ENCODE results near the gene DLGAP4.

Gene DLGAP4

GRCh38 chr20:36334281-36335205 lies 28.4 kb downstream of the DLGAP4 start:
- no peak for DNase-seq

- no peak for DNase-seq
Measured at GRCh38 chr20:36335206-36335870, 29.2 kb downstream of the DLGAP4 start.

GRCh38 chr20:36336204-36336603 lies 30.1 kb downstream of the DLGAP4 start:
- DNase-seq: no peak

- DNase-seq: no peak
Measured at GRCh38 chr20:36336954-36337704, 31.0 kb downstream of the DLGAP4 start.

GRCh38 chr20:36337886-36338285 lies 31.7 kb downstream of the DLGAP4 start:
- DNase-seq: no peak

GRCh38 chr20:36339646-36340592 lies 33.8 kb downstream of the DLGAP4 start:
- DNase-seq: no peak

GRCh38 chr20:36340593-36340990 lies 34.5 kb downstream of the DLGAP4 start:
- no peak for DNase-seq

- DNase-seq: no peak
Measured at GRCh38 chr20:36341331-36342020, 35.3 kb downstream of the DLGAP4 start.

GRCh38 chr20:36342331-36343120 lies 36.4 kb downstream of the DLGAP4 start:
- DNase-seq: no peak

- no peak for DNase-seq
Measured at GRCh38 chr20:36343641-36344040, 37.5 kb downstream of the DLGAP4 start.

GRCh38 chr20:36344517-36345132 lies 38.5 kb downstream of the DLGAP4 start:
- no peak for DNase-seq

GRCh38 chr20:36346256-36346655 lies 40.1 kb downstream of the DLGAP4 start:
- DNase-seq: no peak

- DNase-seq: no peak
Measured at GRCh38 chr20:36349384-36350170, 43.4 kb downstream of the DLGAP4 start.

- no peak for DNase-seq
Measured at GRCh38 chr20:36350439-36350838, 44.3 kb downstream of the DLGAP4 start.

- DNase-seq: no peak
Measured at GRCh38 chr20:36351937-36352336, 45.8 kb downstream of the DLGAP4 start.

GRCh38 chr20:36352843-36353553 lies 46.9 kb downstream of the DLGAP4 start:
- DNase-seq: no peak

GRCh38 chr20:36353740-36354139 lies 47.6 kb downstream of the DLGAP4 start:
- no peak for DNase-seq

- DNase-seq: no peak
Measured at GRCh38 chr20:36355469-36356171, 49.5 kb downstream of the DLGAP4 start.

Data from NCI-H1092 (cell line).